NCI-H146 (cell line): ENCODE measurements around the gene CFAP206.
A peak's percentile ranks its signal among the peaks of the same experiment; 100 is the strongest.

Experiments
- DNase-seq: peaks from one replicate; lab custom pipeline; 2025; lab: John Stamatoyannopoulos, UW

CFAP206 gene, protein sequence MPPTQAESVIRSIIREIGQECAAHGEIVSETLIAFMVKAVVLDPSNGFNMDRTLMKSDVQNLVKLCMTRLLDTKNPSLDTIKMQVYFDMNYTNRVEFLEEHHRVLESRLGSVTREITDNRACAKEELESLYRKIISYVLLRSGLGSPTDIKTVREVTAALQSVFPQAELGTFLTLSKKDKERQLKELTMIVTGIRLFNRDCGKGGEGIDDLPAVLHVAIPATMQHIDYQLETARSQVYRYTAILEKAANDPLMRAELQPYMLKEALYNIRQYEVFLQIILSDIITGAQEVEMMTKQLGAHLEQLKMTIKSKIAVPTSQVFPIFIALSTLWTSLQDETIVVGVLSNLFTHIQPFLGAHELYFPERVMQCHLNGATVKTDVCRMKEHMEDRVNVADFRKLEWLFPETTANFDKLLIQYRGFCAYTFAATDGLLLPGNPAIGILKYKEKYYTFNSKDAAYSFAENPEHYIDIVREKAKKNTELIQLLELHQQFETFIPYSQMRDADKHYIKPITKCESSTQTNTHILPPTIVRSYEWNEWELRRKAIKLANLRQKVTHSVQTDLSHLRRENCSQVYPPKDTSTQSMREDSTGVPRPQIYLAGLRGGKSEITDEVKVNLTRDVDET

DNA sequence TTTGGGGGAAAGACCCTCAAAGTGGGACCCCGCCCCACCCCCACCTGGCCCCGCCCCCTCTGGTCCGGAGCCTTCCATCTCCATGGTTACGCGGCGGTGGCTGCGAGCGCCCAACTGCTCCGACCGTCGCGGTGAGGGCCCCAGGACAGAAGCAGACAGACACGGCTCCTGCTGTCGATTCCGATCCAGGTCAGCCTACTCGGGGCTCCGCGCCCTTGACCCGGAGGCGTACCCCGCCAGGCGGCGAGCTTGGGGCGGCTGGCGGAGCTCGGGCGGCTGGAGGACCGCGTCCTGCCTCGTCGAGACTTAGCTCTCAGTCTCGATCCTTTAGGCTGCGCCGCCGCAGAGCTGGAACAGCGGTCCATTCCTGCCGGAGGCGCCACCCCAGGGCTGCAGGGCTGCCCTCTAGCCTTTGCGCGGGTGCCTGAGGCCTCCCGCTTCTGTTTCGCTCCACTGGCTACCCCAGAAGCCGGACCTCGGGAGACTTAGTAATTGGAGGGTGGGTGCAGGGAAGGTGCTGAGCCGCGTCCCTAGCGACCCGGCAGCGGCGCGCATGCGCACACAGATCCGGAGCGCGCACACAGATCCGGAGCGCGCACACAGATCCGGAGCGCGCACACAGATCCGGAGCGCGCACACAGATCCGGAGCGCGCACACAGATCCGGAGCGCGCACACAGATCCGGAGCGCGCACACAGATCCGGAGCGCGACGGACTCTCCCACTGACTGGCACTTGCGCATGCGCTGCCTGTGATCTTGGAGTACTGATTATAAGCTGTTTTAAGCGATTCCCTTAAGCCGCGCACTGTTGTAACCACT lies at the start of gene CFAP206:
TSS of gene CFAP206 (plus strand) at position 72 of the 820 bp plus-strand sequence. CDS start 1,868 bp downstream, outside the sequence.
- peak; percentile 90 for DNase-seq

DNA sequence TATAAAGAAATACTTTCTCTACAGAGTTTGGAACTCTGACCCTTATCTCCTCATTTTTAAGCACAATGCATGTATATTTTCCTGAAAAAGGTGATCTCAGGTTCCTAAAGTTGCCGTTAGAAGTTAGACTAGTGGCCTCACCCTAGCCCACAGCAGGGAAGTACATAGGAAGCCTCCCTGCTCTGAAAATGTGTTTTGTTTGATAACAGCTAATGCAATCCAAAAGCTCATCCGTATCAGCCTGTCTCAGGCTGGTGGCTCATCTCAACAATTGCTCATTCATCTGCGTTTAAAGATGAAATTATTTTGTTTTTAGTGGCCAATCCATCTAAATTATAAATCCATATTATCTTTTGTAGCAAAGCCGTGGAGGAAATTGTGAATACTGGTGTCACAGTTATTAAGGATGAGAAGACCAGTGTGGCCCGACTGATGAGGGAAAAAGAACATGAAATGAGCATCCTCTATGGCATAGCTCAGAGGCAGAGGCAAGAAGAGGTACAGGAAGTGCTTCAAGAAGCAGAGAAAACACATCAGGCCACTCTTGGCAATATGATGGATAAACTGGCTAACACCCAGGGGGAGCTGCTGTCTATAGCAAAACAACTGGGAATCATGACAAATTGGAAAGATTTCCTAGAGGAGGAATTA lies 43.0 kb upstream of the CFAP206 start:
- DNase-seq, result no peak

DNA sequence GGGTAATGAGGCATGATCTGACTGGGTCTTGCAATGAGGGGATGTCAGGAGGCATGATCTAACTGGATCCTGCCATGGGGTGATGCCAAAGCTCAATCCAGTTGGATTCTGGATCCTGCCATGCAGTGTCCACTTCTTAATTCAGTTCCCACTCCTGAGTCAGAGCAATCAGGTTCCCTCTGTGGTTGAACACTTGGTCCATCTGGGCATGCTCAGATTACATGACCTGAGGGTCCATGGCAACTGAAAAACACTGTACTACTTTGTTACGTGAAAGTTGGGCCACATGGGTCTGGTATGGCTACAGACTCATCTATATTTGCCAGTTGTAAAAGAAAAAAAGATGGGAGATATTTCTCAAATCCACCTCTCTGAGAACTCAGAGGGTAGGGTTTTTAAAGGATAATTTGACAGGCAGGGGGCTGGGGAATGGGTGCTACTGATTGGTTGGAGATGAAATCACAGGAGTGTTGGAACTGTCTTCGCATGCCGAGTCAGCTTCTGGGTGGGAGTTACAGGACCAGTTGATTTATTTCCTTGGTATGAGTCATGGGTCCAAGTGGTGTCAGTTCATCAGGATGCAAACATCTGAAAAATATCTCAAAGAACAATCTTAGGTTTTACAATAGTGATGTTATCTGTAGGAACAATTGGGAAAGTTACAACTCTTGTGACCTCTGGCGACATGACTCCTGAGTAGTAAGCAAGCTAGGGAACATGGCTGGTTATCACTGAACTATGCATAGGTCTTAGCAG lies 41.5 kb upstream of the CFAP206 start:
- DNase-seq, result no peak

DNA sequence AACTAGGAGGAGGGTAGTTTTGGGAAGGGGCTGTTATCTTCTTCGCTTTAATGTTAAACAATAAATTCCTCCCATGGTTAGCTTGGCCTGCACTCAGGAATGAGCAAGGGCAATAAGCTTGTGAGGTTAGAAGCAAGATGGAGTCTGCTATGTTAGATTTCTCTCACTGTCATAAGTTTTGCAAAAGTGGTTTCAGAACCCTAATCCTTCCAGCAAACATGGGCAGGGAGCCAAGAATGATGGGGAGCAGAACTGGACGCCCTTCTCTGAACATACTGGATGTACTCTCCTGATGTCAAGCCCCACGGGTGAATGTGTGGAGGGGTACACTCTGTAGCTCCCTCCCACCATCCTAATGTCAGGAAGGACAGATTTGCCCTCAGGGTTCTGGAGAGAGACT lies 40.9 kb upstream of the CFAP206 start:
- DNase-seq, result no peak

DNA sequence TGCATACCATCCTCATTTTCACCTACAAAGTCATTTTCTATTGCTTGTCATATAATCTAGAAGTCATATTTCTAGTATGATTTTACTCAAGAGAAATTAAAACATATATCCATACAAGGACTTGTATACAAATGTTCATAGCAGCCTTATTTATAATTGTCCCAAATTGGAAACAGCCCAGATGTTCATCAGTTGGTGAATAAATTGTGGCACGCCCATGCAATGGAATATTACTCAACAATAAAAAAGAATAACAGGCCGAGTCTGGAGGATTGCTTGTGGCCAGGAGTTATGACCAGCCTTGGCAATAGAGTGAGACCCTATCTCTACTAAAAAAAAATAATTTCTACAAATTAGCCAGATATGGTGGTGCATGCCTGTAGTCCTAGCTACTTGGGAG lies 34.4 kb upstream of the CFAP206 start:
- no peak for DNase-seq

DNA sequence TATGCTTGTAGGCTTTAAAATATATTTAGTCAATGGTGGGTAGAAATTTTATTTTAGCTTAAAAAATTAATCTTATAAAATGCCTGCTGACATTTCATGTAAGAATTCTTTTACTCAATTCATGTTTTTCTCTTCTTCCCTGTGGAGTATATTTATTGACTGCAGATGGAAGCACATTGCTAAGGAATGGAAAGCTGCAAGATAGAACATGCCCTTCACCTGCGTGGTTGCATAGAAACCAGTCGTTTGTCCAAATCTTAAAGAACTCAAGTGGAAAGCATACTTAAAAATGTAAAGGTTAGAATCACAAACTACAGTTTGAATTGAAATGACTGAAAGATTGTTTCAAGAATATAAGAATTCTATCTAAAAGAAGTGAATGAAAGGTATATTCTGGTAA lies 32.5 kb upstream of the CFAP206 start:
- DNase-seq, result no peak

DNA sequence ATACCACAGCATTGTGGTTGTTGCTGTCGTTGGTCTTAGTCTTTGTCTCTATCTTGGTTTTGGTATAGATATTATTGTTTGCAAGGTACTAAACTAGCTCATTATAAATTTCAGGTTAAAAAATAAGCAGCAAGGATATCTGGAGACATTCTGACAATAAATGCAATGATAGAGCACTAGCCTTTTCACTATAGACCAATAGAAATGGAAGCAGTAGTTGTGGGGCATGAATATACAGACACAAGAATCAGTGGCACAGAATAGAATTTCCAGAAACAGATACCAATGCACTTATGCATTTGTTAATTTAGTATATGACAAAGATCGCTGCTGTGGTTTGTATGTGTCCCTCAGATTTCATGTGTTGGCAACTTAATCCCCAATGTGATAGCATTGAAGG lies 31.1 kb upstream of the CFAP206 start:
- no peak for DNase-seq

DNA sequence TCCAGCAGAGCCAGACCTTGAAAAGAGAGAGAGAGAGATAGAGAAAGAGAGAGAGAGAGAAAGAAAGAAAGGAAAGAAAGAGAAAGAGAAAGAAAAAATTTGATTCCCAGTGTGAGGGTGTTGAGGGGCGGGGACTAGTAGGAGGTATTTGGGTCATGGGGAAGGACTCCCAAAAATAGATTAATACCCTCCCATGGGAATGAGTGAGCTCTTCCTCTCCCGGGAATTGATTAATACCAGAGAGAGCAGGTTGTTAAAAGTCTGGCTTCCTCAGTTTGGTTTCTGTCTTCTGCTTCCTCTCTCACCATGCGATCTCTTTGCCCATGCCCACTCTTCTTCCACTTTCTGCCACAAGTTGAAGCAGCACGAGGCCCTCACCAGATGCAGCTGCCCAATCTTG lies 28.8 kb upstream of the CFAP206 start:
- DNase-seq, result no peak

DNA sequence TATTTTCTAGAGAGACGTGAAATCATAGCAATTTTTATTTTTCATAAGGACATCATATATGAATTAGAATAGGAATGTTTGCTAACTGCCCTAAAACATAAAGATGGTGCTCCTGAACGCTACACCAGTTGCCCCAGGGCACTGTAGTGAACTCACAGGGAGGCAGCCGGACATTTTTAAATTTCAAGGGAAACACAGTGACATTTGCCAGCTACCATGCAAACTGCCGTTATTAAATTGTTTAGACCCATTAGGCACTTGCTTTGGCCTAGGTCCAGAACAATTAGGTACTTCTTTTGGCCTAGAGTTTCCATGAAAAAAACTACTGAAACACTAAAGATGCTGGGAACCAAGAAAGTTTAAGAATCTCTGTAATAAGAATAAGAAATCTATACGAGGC lies 24.9 kb upstream of the CFAP206 start:
- DNase-seq, result no peak

DNA sequence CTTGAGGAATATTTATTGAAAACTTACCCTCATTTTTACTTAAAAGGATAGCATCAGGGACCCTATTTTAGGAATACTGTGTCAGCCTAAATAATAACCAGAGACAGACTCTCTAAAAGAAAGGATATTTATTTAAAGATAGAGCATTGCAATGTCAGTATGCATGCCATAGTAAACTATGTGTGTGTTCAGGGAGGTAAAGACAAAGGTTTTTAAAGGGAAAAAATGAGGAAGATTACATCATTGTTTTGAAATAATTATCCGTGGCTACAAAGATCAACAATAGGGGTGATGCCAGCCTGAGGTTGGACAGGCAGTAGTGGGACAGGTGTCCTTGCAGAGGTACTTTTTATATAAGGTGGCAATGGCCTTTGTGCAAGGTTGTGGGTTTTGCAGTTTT lies 23.7 kb upstream of the CFAP206 start:
- DNase-seq, result no peak

DNA sequence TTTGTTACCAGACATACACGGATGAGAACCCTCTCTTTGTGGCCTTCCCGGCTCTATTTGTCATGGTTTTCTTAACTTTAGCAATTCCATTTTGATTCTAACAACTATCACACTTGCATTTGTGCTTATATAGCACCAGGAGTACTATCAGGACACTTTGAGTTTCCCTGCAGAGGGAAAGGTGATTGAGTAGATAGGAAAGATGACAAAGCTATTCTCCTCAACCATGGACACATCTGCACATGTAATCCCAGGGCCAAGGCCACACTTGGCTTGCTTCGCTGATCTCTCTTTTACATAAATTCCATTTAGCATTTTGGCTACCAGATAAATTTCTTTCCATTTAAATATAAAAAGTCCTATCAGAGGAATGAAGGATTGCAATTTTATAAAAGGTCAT lies 23.3 kb upstream of the CFAP206 start:
- DNase-seq, result no peak

DNA sequence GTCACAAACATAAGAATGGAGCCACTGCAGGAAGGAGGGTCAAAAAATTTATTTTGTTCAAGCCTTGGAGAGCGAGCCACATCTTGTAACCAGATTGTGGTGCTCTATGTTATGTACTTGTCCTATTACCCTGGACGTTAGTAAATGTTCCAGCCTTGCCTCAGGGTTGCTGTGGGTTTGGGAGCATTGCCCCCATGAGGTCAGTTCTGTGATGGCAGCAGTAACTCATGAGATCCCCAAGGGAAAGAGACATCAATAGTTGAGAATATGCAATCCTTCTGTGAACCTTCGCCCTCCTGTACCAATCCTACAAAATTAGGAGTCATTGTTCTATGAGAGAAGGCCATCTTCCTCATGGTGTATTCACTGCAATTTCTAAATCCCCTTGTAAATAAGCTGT lies 16.4 kb upstream of the CFAP206 start:
- DNase-seq, result peak; percentile 52

DNA sequence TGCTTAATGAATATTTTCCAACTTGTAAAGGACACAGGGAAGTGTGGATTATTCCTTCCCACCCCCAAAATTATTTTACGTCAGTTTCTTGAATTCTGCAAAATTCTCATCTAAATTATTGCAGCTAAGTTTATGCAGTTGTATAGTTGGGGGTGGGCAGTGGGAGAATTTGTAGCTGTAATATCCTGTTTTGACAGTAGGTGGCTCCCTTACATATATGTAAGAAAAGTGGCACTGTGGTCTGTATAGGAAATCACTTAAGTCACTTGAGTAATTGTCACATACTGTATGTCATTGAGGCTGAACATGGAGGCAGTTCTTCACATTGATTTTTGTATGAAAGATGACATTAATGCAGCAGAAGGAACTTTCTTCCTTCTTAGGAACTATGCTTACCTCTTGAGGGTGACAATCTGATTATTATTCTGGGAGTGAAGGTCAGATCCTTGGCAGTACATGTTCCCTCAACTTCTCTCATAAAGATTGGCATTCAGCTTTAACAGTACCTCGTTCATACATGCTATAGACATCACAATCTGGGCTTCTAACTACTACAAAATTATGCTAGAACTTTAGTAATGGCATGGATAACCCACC lies 14.6 kb upstream of the CFAP206 start:
- DNase-seq, result peak; percentile 79

DNA sequence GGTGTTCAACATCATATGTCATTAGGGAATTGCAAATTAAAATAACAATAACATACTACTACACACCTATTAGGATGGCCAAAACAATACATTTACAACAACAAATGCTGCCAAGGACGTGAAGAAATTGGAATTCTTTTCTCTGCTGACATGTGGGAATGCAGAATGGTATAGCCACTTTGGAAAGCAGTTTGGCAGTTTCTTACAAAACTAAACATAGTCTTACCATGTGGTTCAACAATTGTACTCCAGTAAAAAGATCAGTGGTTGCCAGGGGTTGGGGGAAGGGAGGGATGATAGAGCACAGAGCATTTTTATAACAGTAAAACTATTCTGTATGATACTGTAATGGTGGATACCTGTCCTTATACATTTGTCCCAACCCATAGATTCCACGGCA lies 12.3 kb upstream of the CFAP206 start:
- DNase-seq, result no peak

DNA sequence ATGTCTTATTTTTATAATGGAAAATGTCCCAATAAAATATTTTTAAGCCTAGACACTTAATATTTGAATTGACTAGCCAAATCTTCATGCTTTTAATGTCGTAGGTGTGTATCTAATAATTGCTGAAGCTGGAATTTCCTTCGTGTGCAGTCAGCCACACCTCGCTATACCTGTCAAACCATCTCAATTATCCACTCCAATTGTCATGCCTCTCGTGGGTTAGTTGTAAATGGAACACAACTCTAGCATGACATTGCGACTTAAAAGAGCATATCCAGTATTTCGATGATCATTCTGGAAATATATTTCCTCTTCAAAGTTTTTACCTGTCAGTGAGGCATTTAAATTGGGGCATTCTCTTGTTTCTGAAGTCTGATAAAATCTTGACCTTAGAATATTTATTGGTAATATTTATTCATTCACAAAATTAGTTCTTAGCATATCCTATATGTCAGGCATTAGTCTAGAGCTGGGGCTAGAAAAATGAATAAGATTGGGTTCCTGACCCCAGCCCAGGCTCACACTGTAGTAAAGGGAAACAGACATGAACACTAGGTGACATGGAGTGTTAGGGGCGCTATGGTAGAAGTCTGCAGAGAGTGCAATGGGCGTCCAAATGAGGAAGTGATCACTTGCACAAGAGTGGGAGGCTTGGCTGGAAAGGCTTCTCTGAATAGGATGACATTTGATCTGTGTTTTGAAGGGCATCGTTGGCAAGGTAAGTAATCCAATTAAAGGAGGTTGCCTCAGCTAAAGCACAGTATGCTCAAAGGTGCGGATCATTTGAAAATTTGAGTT lies 11.0 kb upstream of the CFAP206 start:
- no peak for DNase-seq

DNA sequence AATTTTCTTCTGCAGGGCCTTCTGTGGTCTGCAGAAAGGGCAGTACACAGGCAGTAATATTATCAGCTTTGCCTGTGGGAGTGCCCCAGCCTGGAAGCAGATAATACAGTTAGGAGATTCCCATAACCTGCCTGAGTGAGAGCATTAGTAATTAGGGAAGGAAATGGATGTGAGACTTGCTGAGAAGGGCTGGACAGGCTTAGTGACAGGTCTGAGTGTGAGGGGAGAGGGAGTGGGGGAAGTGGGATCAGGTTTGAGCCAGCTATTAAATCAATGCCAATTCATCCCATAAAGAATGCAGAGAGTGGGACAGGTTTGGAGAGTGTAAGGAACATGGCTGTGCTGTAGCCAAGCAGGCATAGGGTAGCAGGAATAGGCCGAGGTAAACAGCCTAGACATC lies 10.1 kb upstream of the CFAP206 start:
- no peak for DNase-seq

DNA sequence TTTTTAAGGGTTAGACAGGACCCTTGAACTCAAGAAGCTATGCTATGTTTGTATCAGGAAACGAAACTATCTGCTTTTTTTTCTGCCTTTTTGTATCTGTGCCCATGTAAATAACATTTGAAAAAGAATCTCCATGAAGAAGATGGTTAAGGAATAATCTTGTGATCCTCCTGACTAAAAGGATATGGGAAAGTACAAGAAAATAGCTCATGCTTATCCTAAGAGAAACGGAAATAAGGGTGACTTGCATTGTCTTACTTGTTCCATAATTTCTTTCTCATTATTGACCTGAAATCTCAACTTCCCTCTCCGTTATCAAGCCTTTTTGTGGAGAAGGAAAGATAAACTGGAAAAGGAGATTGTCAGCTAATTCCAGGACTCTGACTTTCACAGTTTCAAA lies 5.9 kb upstream of the CFAP206 start:
- no peak for DNase-seq

DNA sequence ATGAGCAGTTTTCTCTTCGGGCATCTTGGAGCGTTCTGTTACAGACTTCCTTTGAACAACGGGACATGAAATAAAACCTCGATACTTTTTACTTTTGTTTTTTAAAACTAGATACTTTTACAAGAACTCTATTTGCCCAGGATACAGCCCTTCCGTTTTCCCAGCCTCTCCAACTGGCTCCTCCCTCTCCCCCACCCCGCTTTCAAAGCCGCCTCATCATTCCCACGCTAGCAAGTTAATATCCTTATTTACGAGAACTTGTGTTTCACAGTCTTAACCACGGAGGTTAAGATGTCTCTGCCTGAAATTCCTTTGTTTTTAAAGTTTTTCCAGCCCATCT lies 241 bp upstream of the CFAP206 start:
- peak; percentile 57 for DNase-seq

DNA sequence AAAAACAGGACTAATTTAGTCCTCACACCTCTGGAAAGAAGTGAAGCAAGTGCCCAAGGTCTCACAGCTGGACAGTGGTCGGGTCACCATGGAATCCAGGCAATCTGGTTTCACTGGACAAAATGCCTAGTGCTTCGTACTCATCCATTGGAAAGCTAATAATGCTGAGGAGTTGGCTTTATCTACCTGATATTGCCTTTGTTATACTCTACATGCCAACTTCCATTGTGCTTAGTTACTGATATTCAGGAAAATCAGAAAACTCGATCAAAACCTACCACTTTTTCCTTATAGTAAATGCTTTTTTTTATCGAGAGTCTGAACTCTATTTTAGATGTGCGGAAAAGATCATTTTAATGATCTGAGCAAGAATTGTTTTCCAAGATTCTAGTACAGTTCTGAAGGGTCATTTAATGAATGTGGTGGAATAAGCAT lies 966 bp downstream of the CFAP206 start:
- DNase-seq, result no peak

DNA sequence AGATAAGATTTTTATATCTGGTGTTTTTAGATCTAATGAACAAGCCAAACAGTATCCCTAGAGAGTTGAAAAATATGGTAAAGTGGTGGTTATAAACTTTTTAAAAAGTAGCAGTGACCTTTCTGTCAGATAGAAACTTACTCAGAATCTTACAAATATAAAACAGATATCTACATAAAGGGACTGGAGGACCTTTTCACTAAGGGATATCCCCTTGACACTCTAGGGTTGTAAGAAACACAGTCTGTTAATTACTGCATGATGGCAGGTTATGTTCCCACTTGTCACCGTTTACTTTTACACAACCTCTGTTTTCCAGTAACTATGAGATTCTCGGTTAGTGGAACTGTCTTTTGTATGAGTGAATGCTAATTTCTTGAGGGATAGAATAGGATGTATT lies 11.5 kb downstream of the CFAP206 start:
- no peak for DNase-seq
